ENCODE results near the gene GABRG2. TPM values are rescaled to one million over a fixed set of nuclear protein-coding genes. Genes with fewer than 3 reads are reported as not detected.

The GABRG2 gene
- total RNA-seq (1 to 10 TPM in 1 of 5 donors, not detected in 4; 2.2 TPM), total RNA-seq (0 to 0.12 (median 0) reads per million in 29 experiments)
- not detected for total RNA-seq (2013)

DNA sequence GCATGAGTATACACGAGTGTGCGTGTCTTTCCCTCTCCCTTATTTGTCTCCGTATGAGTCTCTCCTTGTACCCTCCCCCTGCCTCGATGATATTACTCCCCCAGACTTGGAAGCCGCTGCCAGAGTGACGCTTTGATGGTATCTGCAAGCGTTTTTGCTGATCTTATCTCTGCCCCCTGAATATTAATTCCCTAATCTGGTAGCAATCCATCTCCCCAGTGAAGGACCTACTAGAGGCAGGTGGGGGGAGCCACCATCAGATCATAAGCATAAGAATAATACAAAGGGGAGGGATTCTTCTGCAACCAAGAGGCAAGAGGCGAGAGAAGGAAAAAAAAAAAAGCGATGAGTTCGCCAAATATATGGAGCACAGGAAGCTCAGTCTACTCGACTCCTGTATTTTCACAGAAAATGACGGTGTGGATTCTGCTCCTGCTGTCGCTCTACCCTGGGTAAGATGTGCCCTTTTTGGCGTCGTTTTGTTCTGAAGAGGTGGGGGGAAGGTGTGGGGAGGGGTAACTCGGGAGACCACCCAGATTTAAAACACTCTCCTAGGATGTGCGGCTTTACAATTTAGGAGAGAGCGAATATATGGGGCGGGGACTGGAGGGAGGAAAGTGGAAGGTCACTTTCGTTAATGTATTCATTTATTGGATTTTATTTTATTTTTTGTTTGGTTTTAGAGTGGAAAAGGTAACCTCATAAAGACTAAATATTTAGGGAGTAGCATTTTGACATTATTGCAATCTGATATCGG lies at the start of gene GABRG2:
Gene GABRG2 (plus strand): TSS at position 119 of the 757 bp plus-strand sequence. CDS start 227 bp downstream, at position 346.
- Mint-ChIP-seq H3K4me3 (no peak within 1 kb of the TSS), H3K4me1 (no peaks in the 10 kb centered on the region), H3K9me3 (peaks cover 1 to 11% (median 9%) of the 10 kb centered on the region in 3 donors), H3K27ac (no peak within 1 kb of the TSS), H3K36me3 (no peaks in the 10 kb centered on the region), H3K27me3 (peaks cover 4 to 5% of the 10 kb centered on the region in 2 donors)
- WGBS (ENCODE audit: insufficient coverage) = 15% methylated on average over 15 of the region's 21 CpGs
- H3K36me3 ChIP-seq (ENCODE audit: control insufficient read depth in 2 of 2, extremely low read depth in 1 of 2, insufficient read depth in 1 of 2, low read length in 1 of 2) = no peaks in the 10 kb centered on the region
- CTCF ChIA-PET = no interaction called here
- POLR2A ChIA-PET = no interaction called here
- no peaks in the 10 kb centered on the region for H3K27me3 ChIP-seq (replicated peaks in 1 of 2; ENCODE audit: control insufficient read depth in 2 of 2, extremely low read depth in 1 of 2, insufficient read depth in 2 of 2, low read length in 1 of 2)
- no peak within 1 kb of the TSS for H3K4me3 ChIP-seq (ENCODE audit: control insufficient read depth in 1 of 2, extremely low read depth in 1 of 2, low read length in 1 of 2)
- no peak for DNase-seq
- H3K27ac ChIP-seq (ENCODE audit: low read length) = no peak within 1 kb of the TSS
- no peaks in the 10 kb centered on the region for H3K4me1 ChIP-seq (ENCODE audit: control insufficient read depth in 1 of 2, extremely low read depth in 1 of 2, insufficient read depth in 2 of 2, low read length in 2 of 2)
- H3K9me3 ChIP-seq = no peaks in the 10 kb centered on the region
- ATAC-seq (replicated peaks in 1 of 4) = no peak

DNA sequence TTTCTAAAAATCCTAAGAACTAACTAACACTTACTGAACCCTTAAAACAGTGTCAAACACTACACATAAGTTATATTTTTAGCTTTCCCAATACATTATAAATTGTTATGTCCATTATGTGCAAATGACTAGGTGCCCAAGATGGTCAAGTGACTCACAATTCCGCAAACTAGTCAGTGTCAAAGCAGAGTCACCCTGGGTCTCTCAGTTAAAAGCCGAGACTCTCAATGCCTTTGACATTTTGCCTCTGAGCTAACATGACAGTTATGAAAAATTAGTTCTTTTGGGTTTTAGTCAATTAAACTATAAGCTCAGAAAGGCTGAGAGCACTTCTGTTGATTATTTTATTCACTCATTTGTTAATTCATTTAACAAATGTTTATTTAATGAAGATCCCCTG lies 42.3 kb upstream of the GABRG2 start:
- DNase-seq (no peak), ATAC-seq (replicated peaks in 1 of 4) (no peak)
- Histone ChIP-seq H3K27ac (ENCODE audit: low read length) (no peak overlapping the region), H3K9me3 (no peaks in the 10 kb centered on the region), H3K36me3 (ENCODE audit: control insufficient read depth in 2 of 2, extremely low read depth in 1 of 2, insufficient read depth in 1 of 2, low read length in 1 of 2) (no peaks in the 10 kb centered on the region), H3K4me1 (ENCODE audit: control insufficient read depth in 1 of 2, extremely low read depth in 1 of 2, insufficient read depth in 2 of 2, low read length in 2 of 2) (no peaks in the 10 kb centered on the region), H3K4me3 (ENCODE audit: control insufficient read depth in 1 of 2, extremely low read depth in 1 of 2, low read length in 1 of 2) (no peak overlapping the region), H3K27me3 (replicated peaks in 1 of 2; ENCODE audit: control insufficient read depth in 2 of 2, extremely low read depth in 1 of 2, insufficient read depth in 2 of 2, low read length in 1 of 2) (no peaks in the 10 kb centered on the region)
- ChIA-PET POLR2A (no interaction called here), CTCF (no interaction called here)
- no peak overlapping the region for H3K27ac Mint-ChIP-seq
- 87% methylated on average over 2 of the region's 2 CpGs for WGBS (ENCODE audit: insufficient coverage)
- no peaks in the 10 kb centered on the region for H3K27me3 Mint-ChIP-seq
- H3K4me3 Mint-ChIP-seq = no peak overlapping the region
- no peaks in the 10 kb centered on the region for H3K4me1 Mint-ChIP-seq
- H3K9me3 Mint-ChIP-seq = peaks cover 4 to 12% (median 6%) of the 10 kb centered on the region in 3 donors
- H3K36me3 Mint-ChIP-seq = no peaks in the 10 kb centered on the region

DNA sequence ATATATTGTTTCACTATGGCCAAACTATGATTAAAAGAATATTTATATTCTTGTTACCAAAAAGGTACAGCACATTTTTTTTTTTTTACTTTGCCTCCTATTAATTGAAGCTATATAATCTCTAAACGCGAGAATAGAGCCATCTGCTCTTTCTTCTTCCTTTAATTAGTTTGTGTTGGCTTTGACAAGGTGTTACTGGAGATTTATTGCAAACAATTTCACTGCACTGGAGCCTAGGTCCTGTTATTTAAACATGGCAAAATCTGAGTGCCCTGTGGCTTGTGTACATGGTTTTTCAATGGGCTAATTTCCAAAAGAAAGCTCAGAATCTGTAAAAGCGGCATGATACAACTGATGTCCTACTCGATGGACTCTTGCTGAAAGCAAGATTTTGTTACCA lies 40.8 kb upstream of the GABRG2 start:
- Mint-ChIP-seq H3K27me3 (no peaks in the 10 kb centered on the region), H3K9me3 (peaks cover 4 to 12% (median 8%) of the 10 kb centered on the region in 3 donors), H3K4me1 (no peaks in the 10 kb centered on the region), H3K36me3 (no peaks in the 10 kb centered on the region), H3K27ac (no peak overlapping the region), H3K4me3 (no peak overlapping the region)
- DNase-seq (no peak), ATAC-seq (replicated peaks in 1 of 4) (no peak)
- no peaks in the 10 kb centered on the region for H3K36me3 ChIP-seq (ENCODE audit: control insufficient read depth in 2 of 2, extremely low read depth in 1 of 2, insufficient read depth in 1 of 2, low read length in 1 of 2)
- POLR2A ChIA-PET = interaction anchor here in 1 of 2 donors (0.6 kb wide), 1 partner anchor 558 kb away, joined by 3 read pairs; no protein-coding TSS in a partner anchor
- H3K4me3 ChIP-seq (ENCODE audit: control insufficient read depth in 1 of 2, extremely low read depth in 1 of 2, low read length in 1 of 2) = no peak overlapping the region
- CTCF ChIA-PET = no interaction called here
- H3K27ac ChIP-seq (ENCODE audit: low read length) = no peak overlapping the region
- WGBS (ENCODE audit: insufficient coverage) = 60% methylated on average over 1 of the region's 4 CpGs
- no peaks in the 10 kb centered on the region for H3K4me1 ChIP-seq (ENCODE audit: control insufficient read depth in 1 of 2, extremely low read depth in 1 of 2, insufficient read depth in 2 of 2, low read length in 2 of 2)
- no peaks in the 10 kb centered on the region for H3K9me3 ChIP-seq
- H3K27me3 ChIP-seq (replicated peaks in 1 of 2; ENCODE audit: control insufficient read depth in 2 of 2, extremely low read depth in 1 of 2, insufficient read depth in 2 of 2, low read length in 1 of 2) = no peaks in the 10 kb centered on the region

DNA sequence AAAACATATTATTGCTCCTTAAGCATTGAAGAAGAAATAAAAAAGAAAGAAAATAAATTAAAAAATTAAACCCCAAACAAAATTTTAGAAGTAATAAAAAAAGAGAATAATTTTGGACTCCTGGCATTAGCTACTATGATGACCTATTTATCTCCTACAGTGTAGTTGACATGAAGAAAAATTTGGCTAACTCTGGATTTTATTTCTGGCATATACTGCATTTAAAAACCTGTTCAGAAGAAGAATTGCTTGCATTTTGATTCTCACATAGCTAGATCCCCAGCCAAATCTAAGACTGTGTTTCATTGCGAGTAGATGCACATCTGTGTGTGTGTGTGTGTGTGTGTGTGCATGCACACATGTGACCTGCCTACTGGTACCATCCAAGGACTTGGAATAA lies 30.1 kb upstream of the GABRG2 start:
- Histone ChIP-seq H3K27ac (ENCODE audit: low read length) (no peak overlapping the region), H3K36me3 (ENCODE audit: control insufficient read depth in 2 of 2, extremely low read depth in 1 of 2, insufficient read depth in 1 of 2, low read length in 1 of 2) (no peaks in the 10 kb centered on the region), H3K4me1 (ENCODE audit: control insufficient read depth in 1 of 2, extremely low read depth in 1 of 2, insufficient read depth in 2 of 2, low read length in 2 of 2) (no peaks in the 10 kb centered on the region), H3K4me3 (ENCODE audit: control insufficient read depth in 1 of 2, extremely low read depth in 1 of 2, low read length in 1 of 2) (no peak overlapping the region), H3K27me3 (replicated peaks in 1 of 2; ENCODE audit: control insufficient read depth in 2 of 2, extremely low read depth in 1 of 2, insufficient read depth in 2 of 2, low read length in 1 of 2) (no peaks in the 10 kb centered on the region), H3K9me3 (no peaks in the 10 kb centered on the region)
- POLR2A ChIA-PET = no interaction called here
- peaks cover 4 to 8% (median 4%) of the 10 kb centered on the region in 3 donors for H3K9me3 Mint-ChIP-seq
- DNase-seq (no peak), ATAC-seq (replicated peaks in 1 of 4) (no peak)
- H3K4me3 Mint-ChIP-seq = no peak overlapping the region
- no CpG with 5 or more reads among the region's 1 CpG for WGBS (ENCODE audit: insufficient coverage)
- H3K27me3 Mint-ChIP-seq = no peaks in the 10 kb centered on the region
- CTCF ChIA-PET = no interaction called here
- no peaks in the 10 kb centered on the region for H3K36me3 Mint-ChIP-seq
- H3K4me1 Mint-ChIP-seq = no peaks in the 10 kb centered on the region
- no peak overlapping the region for H3K27ac Mint-ChIP-seq

DNA sequence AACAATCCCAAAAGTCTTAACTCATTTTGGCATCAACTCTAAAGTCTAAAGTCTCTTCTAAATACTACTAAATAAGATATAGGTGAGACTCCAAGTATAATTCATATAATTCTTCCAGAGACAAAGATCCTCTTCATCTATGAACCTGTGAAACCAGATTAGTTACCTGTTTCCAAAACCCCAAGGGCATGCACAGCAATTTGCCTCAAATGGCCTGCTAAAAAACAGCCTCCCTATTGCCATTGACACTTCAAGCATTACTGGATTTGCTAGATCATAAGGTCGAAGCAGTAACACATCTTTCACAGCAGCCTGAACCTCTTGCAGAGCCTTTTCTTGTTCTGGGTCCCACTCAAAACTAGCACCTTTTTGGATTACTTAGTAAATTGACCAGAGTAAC lies 20.3 kb upstream of the GABRG2 start:
- no peaks in the 10 kb centered on the region for H3K4me1 Mint-ChIP-seq
- H3K9me3 Mint-ChIP-seq = peaks cover 2 to 4% (median 2%) of the 10 kb centered on the region in 3 donors
- WGBS (ENCODE audit: insufficient coverage) = 38% methylated on average over 1 of the region's 1 CpG
- no peaks in the 10 kb centered on the region for H3K27me3 Mint-ChIP-seq
- no peaks in the 10 kb centered on the region for H3K4me1 ChIP-seq (ENCODE audit: control insufficient read depth in 1 of 2, extremely low read depth in 1 of 2, insufficient read depth in 2 of 2, low read length in 2 of 2)
- ChIA-PET CTCF (no interaction called here), POLR2A (no interaction called here)
- DNase-seq (no peak), ATAC-seq (replicated peaks in 1 of 4) (no peak)
- H3K27ac Mint-ChIP-seq = no peak overlapping the region
- H3K36me3 Mint-ChIP-seq = no peaks in the 10 kb centered on the region
- no peak overlapping the region for H3K4me3 ChIP-seq (ENCODE audit: control insufficient read depth in 1 of 2, extremely low read depth in 1 of 2, low read length in 1 of 2)
- H3K36me3 ChIP-seq (ENCODE audit: control insufficient read depth in 2 of 2, extremely low read depth in 1 of 2, insufficient read depth in 1 of 2, low read length in 1 of 2) = no peaks in the 10 kb centered on the region
- H3K9me3 ChIP-seq = no peaks in the 10 kb centered on the region
- H3K27ac ChIP-seq (ENCODE audit: low read length) = no peak overlapping the region
- H3K4me3 Mint-ChIP-seq = no peak overlapping the region
- no peaks in the 10 kb centered on the region for H3K27me3 ChIP-seq (replicated peaks in 1 of 2; ENCODE audit: control insufficient read depth in 2 of 2, extremely low read depth in 1 of 2, insufficient read depth in 2 of 2, low read length in 1 of 2)

DNA sequence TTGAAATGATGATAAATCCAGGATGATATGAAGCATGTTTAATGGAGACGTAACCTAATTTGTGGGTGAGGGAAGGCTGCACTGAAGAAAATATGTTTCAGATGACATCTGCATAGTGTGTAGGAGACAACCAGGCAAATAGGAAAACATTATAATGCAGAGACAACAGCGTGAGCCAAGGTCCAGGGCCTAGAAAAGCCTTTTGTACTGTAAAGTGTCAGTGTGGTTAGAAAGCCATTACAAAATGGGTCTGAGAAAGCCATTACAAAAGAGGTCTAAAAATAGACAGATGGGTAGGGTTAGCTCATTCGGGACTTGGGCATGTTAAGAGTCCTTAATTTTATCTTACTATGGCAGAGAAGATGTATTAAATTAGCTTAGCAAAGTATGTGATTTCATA lies 14.9 kb upstream of the GABRG2 start:
- no peak overlapping the region for H3K4me3 Mint-ChIP-seq

More for the DNA sequence above, 14.9 kb upstream of the GABRG2 start:
- 58% methylated on average over 2 of the region's 3 CpGs for WGBS (ENCODE audit: insufficient coverage)
- H3K27me3 ChIP-seq (replicated peaks in 1 of 2; ENCODE audit: control insufficient read depth in 2 of 2, extremely low read depth in 1 of 2, insufficient read depth in 2 of 2, low read length in 1 of 2) = no peaks in the 10 kb centered on the region
- H3K9me3 Mint-ChIP-seq = peaks cover 5 to 16% (median 14%) of the 10 kb centered on the region in 3 donors
- H3K4me1 Mint-ChIP-seq = no peaks in the 10 kb centered on the region
- no peaks in the 10 kb centered on the region for H3K36me3 Mint-ChIP-seq
- H3K27me3 Mint-ChIP-seq = no peaks in the 10 kb centered on the region
- H3K4me1 ChIP-seq (ENCODE audit: control insufficient read depth in 1 of 2, extremely low read depth in 1 of 2, insufficient read depth in 2 of 2, low read length in 2 of 2) = no peaks in the 10 kb centered on the region
- ChIA-PET CTCF (no interaction called here), POLR2A (no interaction called here)
- H3K4me3 ChIP-seq (ENCODE audit: control insufficient read depth in 1 of 2, extremely low read depth in 1 of 2, low read length in 1 of 2) = no peak overlapping the region
- H3K27ac ChIP-seq (ENCODE audit: low read length) = no peak overlapping the region
- H3K9me3 ChIP-seq = no peaks in the 10 kb centered on the region
- ATAC-seq (replicated peaks in 1 of 4) (no peak), DNase-seq (no peak)
- no peak overlapping the region for H3K27ac Mint-ChIP-seq
- H3K36me3 ChIP-seq (ENCODE audit: control insufficient read depth in 2 of 2, extremely low read depth in 1 of 2, insufficient read depth in 1 of 2, low read length in 1 of 2) = no peaks in the 10 kb centered on the region
